ENCODE results near the gene PSRC1.
"Not testable (repeated sequence)": the region's sequence is repeated elsewhere in the genome, so short reads cannot be mapped to it uniquely, and the experiment has no call there.

PSRC1 gene

GRCh38 chr1:109314795-109315194, 31.9 kb upstream of the PSRC1 start:
- H3K27ac ChIP-seq, result no peak overlapping the region
- TF ChIP-seq CTCF (IDR thresholded peaks at IDR 0.05) (no peak), ZFX (IDR thresholded peaks at IDR 0.05; ENCODE audit: borderline replicate concordance) (no peak)

- no peak overlapping the region for H3K27ac ChIP-seq
- TF ChIP-seq ZFX (IDR thresholded peaks at IDR 0.05; ENCODE audit: borderline replicate concordance) (no peak), CTCF (IDR thresholded peaks at IDR 0.05) (no peak)
These were observed 30.2 kb upstream of the PSRC1 start for GRCh38 chr1:109312978-109313775.

GRCh38 chr1:109312246-109312645, 29.3 kb upstream of the PSRC1 start:
- no peak overlapping the region for H3K27ac ChIP-seq
- no peak for TF ChIP-seq ZFX (IDR thresholded peaks at IDR 0.05; ENCODE audit: borderline replicate concordance)
- no peak for TF ChIP-seq CTCF (IDR thresholded peaks at IDR 0.05)

- H3K27ac ChIP-seq, result no peak overlapping the region
- TF ChIP-seq CTCF (IDR thresholded peaks at IDR 0.05) (no peak), ZFX (IDR thresholded peaks at IDR 0.05; ENCODE audit: borderline replicate concordance) (no peak)
These were observed 26.4 kb upstream of the PSRC1 start for GRCh38 chr1:109309347-109309746.

GRCh38 chr1:109307274-109308021, 24.5 kb upstream of the PSRC1 start:
- no peak overlapping the region for H3K27ac ChIP-seq
- no peak for TF ChIP-seq CTCF (IDR thresholded peaks at IDR 0.05)
- no peak for TF ChIP-seq ZFX (IDR thresholded peaks at IDR 0.05; ENCODE audit: borderline replicate concordance)

- no peak within 1 kb of the TSS for H3K27ac ChIP-seq
- TF ChIP-seq CTCF (IDR thresholded peaks at IDR 0.05) (no peak), ZFX (IDR thresholded peaks at IDR 0.05; ENCODE audit: borderline replicate concordance) (no peak)
These were observed 23.9 kb upstream of the PSRC1 start, which contains the start of gene MYBPHL for GRCh38 chr1:109306832-109307273. TSS of gene MYBPHL (minus strand) at chr1:109307011. CDS start at chr1:109306991, 20 bp downstream.

- H3K27ac ChIP-seq, result not testable (repeated sequence)
These were observed 23.0 kb upstream of the PSRC1 start for GRCh38 chr1:109305991-109306390.

Data from 22Rv1 (cell line).